Measurements from ENCODE around the gene ACCSL.

Gene ACCSL

GRCh38 chr11:44034639-44035038 is 13.1 kb upstream of the ACCSL start (continued):
- TF ChIP-seq TSHZ2 (CRISPR knock-in tag; IDR thresholded peaks at IDR 0.05) (no peak), ISL1 (CRISPR knock-in tag; IDR thresholded peaks at IDR 0.05) (no peak), RARB (CRISPR knock-in tag; IDR thresholded peaks at IDR 0.05) (no peak)

DNA sequence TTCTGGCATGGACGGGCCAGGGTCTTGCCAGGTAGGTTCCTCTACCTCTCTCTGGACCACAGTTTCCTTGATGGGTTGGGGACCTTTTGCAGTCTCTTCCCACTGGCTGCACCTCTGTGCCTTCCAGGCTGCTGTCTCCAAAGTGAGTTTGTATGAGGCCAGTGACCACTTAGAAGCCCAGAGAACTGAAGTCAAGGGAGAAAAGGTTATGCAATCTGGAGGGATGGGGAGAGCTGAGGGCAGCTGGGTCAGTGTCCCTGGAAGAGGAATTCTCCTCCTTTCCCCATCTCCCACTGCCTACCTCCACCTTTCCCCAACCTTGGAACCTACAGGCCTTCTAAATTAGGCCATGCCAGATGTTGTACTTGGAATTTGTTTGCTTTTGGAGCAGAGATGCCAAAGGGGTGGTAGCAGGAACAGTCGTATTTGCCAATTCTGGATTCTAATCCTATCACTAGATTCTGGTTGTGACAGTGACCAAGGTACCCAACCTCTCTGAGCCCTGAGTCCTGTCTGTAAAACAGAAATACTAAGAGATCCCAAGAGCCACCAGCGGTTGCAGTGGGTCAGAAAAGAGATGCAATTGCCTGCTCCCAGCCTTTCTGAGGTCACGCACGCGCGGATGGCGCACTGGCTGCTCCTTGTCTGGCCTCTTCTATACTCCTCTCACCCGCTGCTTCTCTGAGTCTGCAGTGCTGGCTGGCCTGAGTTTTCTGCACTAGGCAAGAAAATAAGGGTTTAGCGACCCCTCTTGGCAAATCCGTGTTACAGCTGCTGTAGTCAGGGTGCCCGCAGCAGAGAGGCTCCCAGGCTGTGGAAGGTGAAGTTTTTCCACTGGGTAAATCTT is 10.7 kb upstream of the ACCSL start:
- TF ChIP-seq TOX (CRISPR knock-in tag; IDR thresholded peaks at IDR 0.05; ENCODE audit: borderline replicate concordance) (no peak), CSRNP3 (CRISPR knock-in tag; IDR thresholded peaks at IDR 0.05) (no peak), BACH2 (CRISPR knock-in tag; IDR thresholded peaks at IDR 0.05; ENCODE audit: borderline replicate concordance) (no peak)
- TF ChIP-seq, protein P1, sequence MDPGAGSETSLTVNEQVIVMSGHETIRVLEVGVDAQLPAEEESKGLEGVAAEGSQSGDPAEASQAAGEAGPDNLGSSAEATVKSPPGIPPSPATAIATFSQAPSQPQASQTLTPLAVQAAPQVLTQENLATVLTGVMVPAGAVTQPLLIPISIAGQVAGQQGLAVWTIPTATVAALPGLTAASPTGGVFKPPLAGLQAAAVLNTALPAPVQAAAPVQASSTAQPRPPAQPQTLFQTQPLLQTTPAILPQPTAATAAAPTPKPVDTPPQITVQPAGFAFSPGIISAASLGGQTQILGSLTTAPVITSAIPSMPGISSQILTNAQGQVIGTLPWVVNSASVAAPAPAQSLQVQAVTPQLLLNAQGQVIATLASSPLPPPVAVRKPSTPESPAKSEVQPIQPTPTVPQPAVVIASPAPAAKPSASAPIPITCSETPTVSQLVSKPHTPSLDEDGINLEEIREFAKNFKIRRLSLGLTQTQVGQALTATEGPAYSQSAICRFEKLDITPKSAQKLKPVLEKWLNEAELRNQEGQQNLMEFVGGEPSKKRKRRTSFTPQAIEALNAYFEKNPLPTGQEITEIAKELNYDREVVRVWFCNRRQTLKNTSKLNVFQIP (CRISPR knock-in tag; IDR thresholded peaks at IDR 0.05; ENCODE audit: borderline replicate concordance, low read depth): no peak
- ATAC-seq: peak; percentile 99

DNA sequence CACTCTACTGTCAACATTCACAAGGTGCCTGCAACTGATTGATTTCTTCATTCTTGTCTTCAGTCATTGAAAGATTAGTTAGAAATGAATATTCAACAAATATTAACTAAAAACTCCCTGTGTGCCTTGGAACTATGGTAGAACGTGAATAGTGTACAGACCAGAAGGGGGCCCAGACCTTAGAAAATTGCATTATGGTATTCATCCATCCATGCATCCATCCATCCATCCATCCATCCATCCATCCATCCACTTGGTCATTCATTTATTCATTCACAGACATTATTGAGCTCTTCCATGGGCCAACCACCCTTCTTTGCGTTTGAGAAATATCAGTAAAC is 10.2 kb upstream of the ACCSL start:
- TF ChIP-seq ZNF8 (CRISPR knock-in tag; IDR thresholded peaks at IDR 0.05) (no peak), GLIS3 (CRISPR knock-in tag; IDR thresholded peaks at IDR 0.05) (no peak), BACH2 (CRISPR knock-in tag; IDR thresholded peaks at IDR 0.05; ENCODE audit: borderline replicate concordance) (no peak), TOX (CRISPR knock-in tag; IDR thresholded peaks at IDR 0.05; ENCODE audit: borderline replicate concordance) (no peak), ZNF565 (CRISPR knock-in tag; conservative IDR thresholded peaks at IDR 0.05; ENCODE audit: low read depth) (no peak), CSDC2 (CRISPR knock-in tag; IDR thresholded peaks at IDR 0.05) (no peak), ISL1 (CRISPR knock-in tag; IDR thresholded peaks at IDR 0.05) (no peak), PPARA (CRISPR knock-in tag; IDR thresholded peaks at IDR 0.05; ENCODE audit: borderline replicate concordance) (no peak), ZFP3 (CRISPR knock-in tag; IDR thresholded peaks at IDR 0.05) (no peak), ZNF70 (CRISPR knock-in tag; IDR thresholded peaks at IDR 0.05) (no peak), OSR1 (CRISPR knock-in tag; IDR thresholded peaks at IDR 0.05) (no peak), TCF4 (CRISPR knock-in tag; IDR thresholded peaks at IDR 0.05; ENCODE audit: borderline replicate concordance) (no peak), CSRNP3 (CRISPR knock-in tag; IDR thresholded peaks at IDR 0.05) (no peak)
- peak; percentile 42 for ATAC-seq

DNA sequence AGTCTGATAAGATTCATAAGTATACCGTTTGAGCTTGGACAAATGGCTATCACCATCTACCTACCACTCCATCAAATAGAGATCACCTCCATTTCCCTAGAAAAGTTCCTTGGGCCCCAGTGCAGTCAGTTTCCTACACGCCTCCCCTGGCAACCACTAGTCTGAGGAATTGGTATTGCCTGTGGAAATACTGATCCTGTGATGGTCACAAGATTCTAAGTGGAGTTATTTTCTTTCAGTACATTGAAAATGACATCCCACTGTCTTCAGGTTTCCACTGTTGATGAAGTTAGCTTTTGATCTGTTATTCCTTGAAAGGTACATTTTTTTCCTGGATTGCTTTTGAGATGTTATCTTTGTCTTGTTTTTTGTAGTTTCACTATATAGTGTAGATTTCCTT is 4.6 kb upstream of the ACCSL start:
- TF ChIP-seq, protein P2, sequence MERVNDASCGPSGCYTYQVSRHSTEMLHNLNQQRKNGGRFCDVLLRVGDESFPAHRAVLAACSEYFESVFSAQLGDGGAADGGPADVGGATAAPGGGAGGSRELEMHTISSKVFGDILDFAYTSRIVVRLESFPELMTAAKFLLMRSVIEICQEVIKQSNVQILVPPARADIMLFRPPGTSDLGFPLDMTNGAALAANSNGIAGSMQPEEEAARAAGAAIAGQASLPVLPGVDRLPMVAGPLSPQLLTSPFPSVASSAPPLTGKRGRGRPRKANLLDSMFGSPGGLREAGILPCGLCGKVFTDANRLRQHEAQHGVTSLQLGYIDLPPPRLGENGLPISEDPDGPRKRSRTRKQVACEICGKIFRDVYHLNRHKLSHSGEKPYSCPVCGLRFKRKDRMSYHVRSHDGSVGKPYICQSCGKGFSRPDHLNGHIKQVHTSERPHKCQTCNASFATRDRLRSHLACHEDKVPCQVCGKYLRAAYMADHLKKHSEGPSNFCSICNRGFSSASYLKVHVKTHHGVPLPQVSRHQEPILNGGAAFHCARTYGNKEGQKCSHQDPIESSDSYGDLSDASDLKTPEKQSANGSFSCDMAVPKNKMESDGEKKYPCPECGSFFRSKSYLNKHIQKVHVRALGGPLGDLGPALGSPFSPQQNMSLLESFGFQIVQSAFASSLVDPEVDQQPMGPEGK (CRISPR knock-in tag; IDR thresholded peaks at IDR 0.05; ENCODE audit: borderline replicate concordance): no peak
- TF ChIP-seq ZNF70 (CRISPR knock-in tag; IDR thresholded peaks at IDR 0.05) (no peak), PPARA (CRISPR knock-in tag; IDR thresholded peaks at IDR 0.05; ENCODE audit: borderline replicate concordance) (no peak), CSDC2 (CRISPR knock-in tag; IDR thresholded peaks at IDR 0.05) (no peak), SNAI2 (CRISPR knock-in tag; IDR thresholded peaks at IDR 0.05) (no peak), ZNF8 (CRISPR knock-in tag; IDR thresholded peaks at IDR 0.05) (no peak), ZNF565 (CRISPR knock-in tag; conservative IDR thresholded peaks at IDR 0.05; ENCODE audit: low read depth) (no peak), ARNTL (CRISPR knock-in tag; IDR thresholded peaks at IDR 0.05; ENCODE audit: borderline replicate concordance, low read depth) (no peak), TCF4 (CRISPR knock-in tag; IDR thresholded peaks at IDR 0.05; ENCODE audit: borderline replicate concordance) (no peak)
- TF ChIP-seq, protein P3, sequence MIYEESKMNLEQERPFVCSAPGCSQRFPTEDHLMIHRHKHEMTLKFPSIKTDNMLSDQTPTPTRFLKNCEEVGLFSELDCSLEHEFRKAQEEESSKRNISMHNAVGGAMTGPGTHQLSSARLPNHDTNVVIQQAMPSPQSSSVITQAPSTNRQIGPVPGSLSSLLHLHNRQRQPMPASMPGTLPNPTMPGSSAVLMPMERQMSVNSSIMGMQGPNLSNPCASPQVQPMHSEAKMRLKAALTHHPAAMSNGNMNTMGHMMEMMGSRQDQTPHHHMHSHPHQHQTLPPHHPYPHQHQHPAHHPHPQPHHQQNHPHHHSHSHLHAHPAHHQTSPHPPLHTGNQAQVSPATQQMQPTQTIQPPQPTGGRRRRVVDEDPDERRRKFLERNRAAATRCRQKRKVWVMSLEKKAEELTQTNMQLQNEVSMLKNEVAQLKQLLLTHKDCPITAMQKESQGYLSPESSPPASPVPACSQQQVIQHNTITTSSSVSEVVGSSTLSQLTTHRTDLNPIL (CRISPR knock-in tag; IDR thresholded peaks at IDR 0.05; ENCODE audit: low read depth): no peak
- no peak for ATAC-seq
